Testis (tissue), 3 donors: ENCODE data around the gene MBNL2. TPM values are rescaled to one million over a fixed set of nuclear protein-coding genes. Genes with fewer than 3 reads are reported as not detected.
A peak's percentile ranks its signal among the peaks of the same experiment; 100 is the strongest.

Source experiments
- DNase-seq: peaks from one replicate; pipeline ENCODE4 v3.0.0-alpha.2; 2019
- H3K27ac ChIP-seq, 2 donors: fragments of 200-600 bp; sonication (generic); one replicate each; pipeline ENCODE4 v1.5.1; 2019
- H3K27me3 ChIP-seq: fragments of 200-600 bp; sonication (generic); one replicate; pipeline ENCODE4 v1.5.1; 2019
- H3K36me3 ChIP-seq: fragments of 200-600 bp; sonication (generic); one replicate; pipeline ENCODE4 v1.5.1; 2017; ENCODE audit warnings: low read depth; ENCODE audit errors: missing control alignments
- H3K4me1 ChIP-seq: fragments of 200-600 bp; sonication (generic); one replicate; pipeline ENCODE4 v1.5.1; 2019
- H3K4me3 ChIP-seq, 2 donors: fragments of 200-600 bp; sonication (generic); one replicate each; pipeline ENCODE4 v1.5.1; 2017 to 2019
- H3K9me3 ChIP-seq: fragments of 200-600 bp; sonication (generic); one replicate; pipeline ENCODE4 v1.5.1; 2017
- POLR2A ChIP-seq: fragments of 450-650 bp; IDR thresholded peaks from one replicate; pipeline ENCODE4 v1.6.1; 2017; ENCODE audit warnings: antibody characterized with exemption, mild to moderate bottlenecking, moderate library complexity
- WGBS, 2 donors: methylation state at CpG; one replicate each; pipeline ENCODE4 v1.1.5; 2018; 5-methylcytosine and 5-hydroxymethylcytosine counted together
- intact Hi-C: fragments of 100-400 bp; cut with DNase I; formaldehyde crosslinking; loops from one replicate; pipeline ENCODE4 v1.15.1; 2023; ENCODE audit warnings: low total_unique reads
- polyA plus RNA-seq: library from polyadenylated mRNA; stranded (reverse); fragments of 350-450 nt; fragmentation: Illumina TruSeq; extraction: RNeasy Lipid Tissue Mini Kit (QIAGEN cat#74804); gene quantifications from one replicate; pipeline ENCODE4 v1.2.3, GENCODE V29; 2014; ENCODE audit warnings: low read depth, low replicate concordance; ENCODE audit not compliant: insufficient read depth
- total RNA-seq, 2 donors: library from RNA; depleted of rRNA; stranded (reverse); fragments of >200 nt; gene quantifications; one replicate each; pipeline ENCODE4 v1.2.3, GENCODE V29; 2016
- TF ChIP-seq, protein P1 (sequence below), 3 experiments: fragments of 450-650 bp in 2 of 3; fragments of 200-600 bp in 1 of 3; sonication (generic) in 1 of 3; IDR thresholded peaks; one replicate each; pipeline ENCODE4 v1.5.1; 2016 to 2019; ENCODE audit warnings: antibody characterized with exemption in 3 of 3, mild to moderate bottlenecking in 2 of 3, moderate library complexity in 1 of 3

MBNL2 gene
- total and polyA plus RNA-seq, 3 donors from 2014 or later = 21.5 to 83.0 (median 69.4) TPM

DNA sequence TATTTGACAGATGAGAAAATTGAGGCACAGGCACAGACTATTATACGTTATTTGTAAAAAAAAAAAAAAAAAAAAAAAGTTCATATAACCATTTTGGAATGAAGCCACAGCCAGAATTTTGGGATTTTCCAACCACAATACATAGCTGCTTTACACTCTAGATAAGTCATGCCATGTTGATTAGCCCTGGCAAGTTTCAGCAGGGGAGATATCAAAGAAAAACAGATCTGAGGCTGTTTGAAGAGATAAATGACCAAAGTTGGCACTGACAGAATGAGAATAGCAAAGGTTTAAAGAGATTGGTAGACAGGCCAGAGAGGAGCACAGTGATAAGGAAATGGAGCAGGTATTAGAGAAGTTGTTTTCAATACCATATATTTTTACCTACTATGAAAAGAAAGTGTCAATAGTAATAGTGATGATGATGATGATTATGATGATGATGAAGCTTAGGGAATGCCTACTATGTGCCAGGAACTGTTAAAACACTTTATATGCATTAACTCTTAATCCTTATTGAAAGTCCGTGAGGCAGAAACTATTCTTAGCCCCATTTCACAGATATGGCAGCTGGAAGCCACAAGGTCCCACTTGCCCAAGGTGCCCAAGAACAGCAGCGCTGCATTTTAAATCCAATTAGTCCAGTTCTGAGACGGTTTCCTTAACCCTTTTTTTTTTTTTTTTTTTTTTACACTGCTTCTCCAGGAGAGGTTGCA lies 105.5 kb downstream of the MBNL2 start:
- no peaks in the 10 kb centered on the region for H3K27me3 ChIP-seq
- no peak for DNase-seq
- no peaks in the 10 kb centered on the region for H3K9me3 ChIP-seq
- H3K4me1 ChIP-seq = peaks cover 9% of the 10 kb centered on the region
- TF ChIP-seq, protein P1, sequence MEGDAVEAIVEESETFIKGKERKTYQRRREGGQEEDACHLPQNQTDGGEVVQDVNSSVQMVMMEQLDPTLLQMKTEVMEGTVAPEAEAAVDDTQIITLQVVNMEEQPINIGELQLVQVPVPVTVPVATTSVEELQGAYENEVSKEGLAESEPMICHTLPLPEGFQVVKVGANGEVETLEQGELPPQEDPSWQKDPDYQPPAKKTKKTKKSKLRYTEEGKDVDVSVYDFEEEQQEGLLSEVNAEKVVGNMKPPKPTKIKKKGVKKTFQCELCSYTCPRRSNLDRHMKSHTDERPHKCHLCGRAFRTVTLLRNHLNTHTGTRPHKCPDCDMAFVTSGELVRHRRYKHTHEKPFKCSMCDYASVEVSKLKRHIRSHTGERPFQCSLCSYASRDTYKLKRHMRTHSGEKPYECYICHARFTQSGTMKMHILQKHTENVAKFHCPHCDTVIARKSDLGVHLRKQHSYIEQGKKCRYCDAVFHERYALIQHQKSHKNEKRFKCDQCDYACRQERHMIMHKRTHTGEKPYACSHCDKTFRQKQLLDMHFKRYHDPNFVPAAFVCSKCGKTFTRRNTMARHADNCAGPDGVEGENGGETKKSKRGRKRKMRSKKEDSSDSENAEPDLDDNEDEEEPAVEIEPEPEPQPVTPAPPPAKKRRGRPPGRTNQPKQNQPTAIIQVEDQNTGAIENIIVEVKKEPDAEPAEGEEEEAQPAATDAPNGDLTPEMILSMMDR (IDR thresholded peaks at IDR 0.05) = no peak
- H3K36me3 ChIP-seq = no peaks in the 10 kb centered on the region
- WGBS, 2 donors = 45 to 48% methylated on average over 4 of the region's 4 CpGs
- no peak overlapping the region for H3K4me3 ChIP-seq
- peak overlapping the region in 1 of 2 donors; percentile 5 for H3K27ac ChIP-seq
- intact Hi-C loops = no loop called here

DNA sequence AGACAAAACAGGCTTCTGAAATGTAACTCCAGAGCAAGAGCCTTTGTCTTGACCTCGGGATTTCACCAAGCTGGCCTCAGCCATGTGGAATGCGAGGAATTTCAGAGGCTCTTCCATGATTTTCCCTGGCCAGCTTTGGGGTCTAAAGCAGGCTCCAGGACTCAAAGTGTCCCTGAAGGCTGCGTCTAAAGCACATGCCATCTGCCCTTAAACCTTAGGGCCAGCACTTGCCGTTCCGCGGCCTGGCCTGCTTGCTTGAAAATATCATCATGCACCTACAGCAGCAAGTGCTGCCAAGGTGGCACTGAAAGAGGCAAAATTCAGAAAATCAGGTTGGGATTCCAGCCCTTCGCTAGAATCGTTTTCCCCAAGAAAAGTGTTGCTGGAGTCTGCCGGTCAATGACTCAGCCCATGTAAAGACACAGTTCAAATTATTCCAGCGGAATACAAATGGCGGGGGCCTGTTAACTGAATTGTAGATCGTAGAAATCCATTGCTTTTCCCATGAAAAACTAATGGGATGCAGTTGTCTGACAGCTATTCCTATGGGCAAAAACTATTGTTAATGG lies 106.2 kb downstream of the MBNL2 start:
- peaks cover 9% of the 10 kb centered on the region for H3K4me1 ChIP-seq
- 42 to 55% methylated on average over 10 to 12 of the region's 12 CpGs for WGBS, 2 donors
- intact Hi-C loops = no loop called here

DNA sequence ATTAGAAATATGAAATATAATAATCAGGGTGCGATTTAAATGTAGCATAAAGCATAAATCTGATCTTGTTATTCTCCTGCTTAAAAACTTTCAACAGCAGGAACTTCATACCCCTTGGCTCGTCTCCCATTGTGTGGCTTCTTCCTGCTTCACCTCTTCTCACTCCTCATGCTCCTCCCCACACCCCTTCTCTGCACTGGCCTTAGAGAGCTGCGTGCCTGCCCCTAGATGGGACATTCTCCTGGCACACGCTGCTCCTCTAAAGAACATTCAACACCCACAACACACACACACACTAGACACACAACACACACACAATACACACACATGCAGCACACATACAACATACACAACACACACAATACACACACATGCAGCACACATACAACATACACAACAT lies 107.2 kb downstream of the MBNL2 start:
- no peak overlapping the region for H3K4me3 ChIP-seq
- TF ChIP-seq, protein P1 (IDR thresholded peaks at IDR 0.05) = no peak
- no peak for TF ChIP-seq POLR2A
- intact Hi-C loops = no loop called here
- 66 to 77% methylated on average over 4 of the region's 4 CpGs for WGBS, 2 donors
- no peak overlapping the region for H3K27ac ChIP-seq
- no peaks in the 10 kb centered on the region for H3K36me3 ChIP-seq
- H3K27me3 ChIP-seq = no peaks in the 10 kb centered on the region
- no peaks in the 10 kb centered on the region for H3K9me3 ChIP-seq
- H3K4me1 ChIP-seq = peaks cover 9% of the 10 kb centered on the region
- no peak for DNase-seq

More for the DNA sequence above, 106.2 kb downstream of the MBNL2 start:
- no peaks in the 10 kb centered on the region for H3K27me3 ChIP-seq
- H3K36me3 ChIP-seq = no peaks in the 10 kb centered on the region
- no peaks in the 10 kb centered on the region for H3K9me3 ChIP-seq
- no peak overlapping the region for H3K4me3 ChIP-seq
- H3K27ac ChIP-seq = peak overlapping the region in 1 of 2 donors; percentile 5
- peak; percentile 41 for DNase-seq
- TF ChIP-seq POLR2A = no peak
- TF ChIP-seq, protein P1 (IDR thresholded peaks at IDR 0.05) = no peak

DNA sequence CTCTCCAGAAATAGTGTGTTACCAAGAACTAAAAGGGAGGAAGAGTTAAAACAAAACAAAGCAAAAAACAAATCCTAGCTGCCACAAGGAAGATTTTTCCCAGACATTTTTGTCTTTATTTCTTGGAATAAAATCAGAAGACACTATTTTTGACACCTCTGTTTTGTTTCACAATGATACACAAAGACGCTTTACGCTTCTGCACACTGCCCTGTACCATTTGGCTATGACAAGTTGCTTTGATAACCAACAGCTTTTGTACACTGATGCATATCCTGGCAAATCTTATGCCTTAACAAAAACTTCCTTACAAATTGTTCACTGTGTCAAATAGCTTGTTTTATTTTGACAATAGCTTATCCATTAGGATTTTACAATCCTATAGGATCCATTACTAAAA lies 108.3 kb downstream of the MBNL2 start:
- Histone ChIP-seq H3K27me3 (no peaks in the 10 kb centered on the region), H3K4me1 (peaks cover 9% of the 10 kb centered on the region), H3K9me3 (no peaks in the 10 kb centered on the region), H3K36me3 (no peaks in the 10 kb centered on the region), H3K4me3 (no peak overlapping the region), H3K27ac (no peak overlapping the region)
- intact Hi-C loops = no loop called here
- 76 to 85% methylated on average over 2 of the region's 2 CpGs for WGBS, 2 donors
- no peak for DNase-seq
- TF ChIP-seq, protein P1 (IDR thresholded peaks at IDR 0.05) = no peak
- TF ChIP-seq POLR2A = no peak

DNA sequence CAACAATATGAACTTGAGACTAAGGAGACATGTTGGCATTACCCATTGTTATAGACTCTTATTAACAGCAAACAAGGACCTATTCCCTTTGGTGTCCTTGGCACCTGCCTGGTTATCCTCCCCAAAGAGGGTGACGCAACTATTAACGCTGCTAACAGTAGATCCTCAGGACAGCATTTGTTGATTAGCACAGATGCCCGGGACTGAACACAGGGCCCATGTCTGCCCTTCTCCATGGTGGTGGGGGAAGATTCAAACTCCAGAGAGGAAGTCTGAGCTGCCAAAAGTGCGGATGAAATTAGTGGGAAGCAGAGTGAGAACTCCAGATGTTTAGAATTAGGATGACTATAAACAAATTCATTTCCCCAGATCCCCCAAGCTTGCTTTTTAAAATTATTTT lies 110.6 kb downstream of the MBNL2 start:
- Histone ChIP-seq H3K4me3 (no peak overlapping the region), H3K27ac (no peak overlapping the region), H3K4me1 (peaks cover 6% of the 10 kb centered on the region), H3K36me3 (no peaks in the 10 kb centered on the region), H3K27me3 (no peaks in the 10 kb centered on the region), H3K9me3 (no peaks in the 10 kb centered on the region)
- no peak for DNase-seq
- TF ChIP-seq, protein P1 (IDR thresholded peaks at IDR 0.05) = no peak
- no peak for TF ChIP-seq POLR2A
- WGBS, 2 donors = 74 to 78% methylated on average over 4 of the region's 4 CpGs
- intact Hi-C loops = no loop called here
